Activated CD8-positive, alpha-beta memory T cell treated with anti-CD3 and anti-CD28 coated beads, Interleukin-2, amount 50 U/mL, for 24 hours (primary cell): ENCODE data around the gene GPR162.
"Not testable (repeated sequence)": the region's sequence is repeated elsewhere in the genome, so short reads cannot be mapped to it uniquely, and the experiment has no call there.

Experiments used
- DNase-seq: peaks from one replicate; pipeline ENCODE4 v3.0.0-alpha.2; 2020; ENCODE audit errors: extremely low read depth

The GPR162 gene

GRCh38 chr12:6854036-6854435 is 32.4 kb downstream of the GPR162 start:
- no peak for DNase-seq

GRCh38 chr12:6855322-6855721 is 33.7 kb downstream of the GPR162 start:
- DNase-seq = no peak

GRCh38 chr12:6858799-6859198 is 37.2 kb downstream of the GPR162 start:
- no peak for DNase-seq

- no peak for DNase-seq
These were observed 38.5 kb downstream of the GPR162 start for GRCh38 chr12:6860116-6860515.

DNA sequence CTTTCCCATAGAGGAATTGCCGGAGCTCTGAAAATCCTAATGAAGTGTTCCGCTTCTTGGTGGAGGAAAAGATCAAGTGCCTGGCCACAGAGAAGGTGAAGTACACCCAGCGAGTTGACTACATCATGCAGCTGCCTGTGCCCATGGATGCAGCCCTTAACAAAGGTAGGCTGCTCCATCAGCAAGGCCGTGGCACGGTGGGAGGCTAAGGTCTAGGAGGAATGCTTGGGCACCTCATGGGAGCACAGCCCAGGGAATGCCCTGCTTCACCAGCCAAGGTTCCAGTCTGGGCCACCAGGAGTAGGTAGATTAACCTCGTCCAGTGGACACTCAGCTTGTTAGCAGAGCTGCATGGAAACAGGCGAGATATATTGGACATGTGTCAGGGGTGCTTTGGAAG is 39.3 kb downstream of the GPR162 start:
- no peak for DNase-seq

DNA sequence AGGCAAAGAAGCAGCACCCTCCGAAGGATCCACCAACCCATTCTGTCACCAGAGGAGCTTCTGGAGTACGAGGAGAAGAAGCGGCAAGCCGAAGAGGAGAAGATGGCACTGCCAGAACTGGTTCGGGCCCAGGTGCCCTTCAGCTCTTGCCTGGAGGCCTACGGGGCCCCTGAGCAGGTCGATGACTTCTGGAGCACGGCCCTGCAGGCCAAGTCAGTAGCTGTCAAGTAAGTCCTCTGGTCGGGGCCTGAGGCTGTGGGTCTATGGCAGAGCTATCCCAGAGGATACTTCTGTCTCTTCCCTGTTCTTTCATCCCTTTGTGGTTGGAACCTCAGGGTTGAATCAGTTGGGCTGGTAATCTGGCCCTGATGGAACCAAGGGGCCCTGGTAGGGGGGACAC is 39.8 kb downstream of the GPR162 start:
- DNase-seq = no peak

GRCh38 chr12:6863033-6863432 is 41.4 kb downstream of the GPR162 start:
- DNase-seq = no peak

- DNase-seq = no peak
These were observed 42.1 kb downstream of the GPR162 start for GRCh38 chr12:6863586-6864321.

DNA sequence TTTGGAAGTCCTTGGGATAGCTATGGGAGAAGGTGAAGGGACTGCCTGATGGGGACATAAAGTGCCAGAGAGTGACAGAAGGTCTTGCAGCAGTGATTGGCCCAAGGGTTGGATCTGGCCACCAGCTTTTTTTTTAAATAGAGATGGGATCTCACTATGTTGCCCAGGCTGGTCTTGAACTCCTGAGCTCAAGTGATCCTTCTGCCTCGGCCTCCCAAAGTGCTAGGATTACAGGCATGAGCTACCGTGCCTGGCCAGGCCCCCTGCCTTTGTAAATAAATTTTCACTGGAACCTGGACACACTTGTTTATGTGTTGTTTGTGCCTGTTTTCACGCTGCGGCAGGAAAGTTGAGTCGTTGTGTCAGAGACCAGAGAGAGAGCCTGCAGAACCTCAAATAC is 43.7 kb downstream of the GPR162 start:
- not testable (repeated sequence) for DNase-seq

GRCh38 chr12:6866163-6866919 is 44.7 kb downstream of the GPR162 start:
- DNase-seq = no peak

DNA sequence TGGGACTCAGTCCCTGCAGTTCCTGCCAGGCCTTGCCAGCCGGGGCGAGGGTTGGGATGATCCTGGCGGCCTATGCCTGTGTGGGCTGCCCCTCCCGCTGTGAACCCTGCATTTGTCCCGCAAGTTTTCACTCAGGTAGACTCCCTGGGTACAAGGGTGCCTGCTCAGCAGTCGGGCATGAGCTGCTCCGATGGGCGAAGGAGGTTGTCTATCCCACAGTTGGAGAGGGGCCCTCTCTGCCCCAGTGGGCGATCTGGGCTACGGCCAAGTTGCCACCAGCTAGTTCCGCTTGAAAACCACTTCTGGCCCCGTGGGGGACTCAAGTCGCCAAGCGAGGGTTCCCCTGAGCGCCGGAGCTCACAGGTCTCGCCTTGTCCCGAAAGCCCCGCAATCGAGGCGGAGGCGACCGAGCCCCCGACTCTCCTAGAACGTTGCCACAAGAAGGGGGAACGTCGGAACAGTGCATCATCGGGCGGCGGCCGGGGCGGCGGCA is 45.3 kb downstream of the GPR162 start:
- no peak for DNase-seq

GRCh38 chr12:6867413-6868210 is 46.0 kb downstream of the GPR162 start, which contains the start of gene TPI1:
Gene TPI1 (plus strand): TSS chr12:6867531. CDS start chr12:6867567, 36 bp downstream.
- DNase-seq = no peak

- DNase-seq = no peak
These were observed 46.8 kb downstream of the GPR162 start for GRCh38 chr12:6868211-6869048.

GRCh38 chr12:6869049-6870021 is 47.7 kb downstream of the GPR162 start:
- no peak for DNase-seq

DNA sequence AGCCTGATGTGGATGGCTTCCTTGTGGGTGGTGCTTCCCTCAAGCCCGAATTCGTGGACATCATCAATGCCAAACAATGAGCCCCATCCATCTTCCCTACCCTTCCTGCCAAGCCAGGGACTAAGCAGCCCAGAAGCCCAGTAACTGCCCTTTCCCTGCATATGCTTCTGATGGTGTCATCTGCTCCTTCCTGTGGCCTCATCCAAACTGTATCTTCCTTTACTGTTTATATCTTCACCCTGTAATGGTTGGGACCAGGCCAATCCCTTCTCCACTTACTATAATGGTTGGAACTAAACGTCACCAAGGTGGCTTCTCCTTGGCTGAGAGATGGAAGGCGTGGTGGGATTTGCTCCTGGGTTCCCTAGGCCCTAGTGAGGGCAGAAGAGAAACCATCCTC is 48.7 kb downstream of the GPR162 start:
- DNase-seq = not testable (repeated sequence)

- DNase-seq = no peak
These were observed 49.7 kb downstream of the GPR162 start for GRCh38 chr12:6871052-6871957.

- no peak for DNase-seq
These were observed 50.7 kb downstream of the GPR162 start for GRCh38 chr12:6872073-6873048.
